ENCODE data around the gene KDM2A.

DNA sequence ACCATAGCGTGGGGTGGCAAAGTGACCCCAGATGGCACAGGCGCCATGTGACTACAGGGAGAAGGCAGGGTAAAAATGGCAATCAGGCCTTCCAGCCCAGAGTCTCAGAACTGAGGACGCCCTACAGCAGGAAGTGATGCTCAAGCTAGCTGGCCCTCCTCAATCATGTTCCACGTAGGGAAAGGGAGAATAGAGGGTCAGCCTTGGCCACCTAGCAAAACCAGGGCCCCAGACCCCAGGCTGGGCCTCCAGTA lies 169.1 kb downstream of the KDM2A start:
- TF ChIP-seq POLR2A (IDR thresholded peaks at IDR 0.05; ENCODE audit: low read depth, low read length) (no peak), POLR2AphosphoS5 (IDR thresholded peaks at IDR 0.05; ENCODE audit: low read depth, low read length) (no peak), TAF1 (IDR thresholded peaks at IDR 0.05; ENCODE audit: borderline replicate concordance, low read depth, low read length) (no peak)
